IPS-15b (cell line): Measurements from ENCODE around the gene CORO1C.

Experiments
- H3K27me3 ChIP-seq: one replicate; pipeline ENCODE4 v1.6.1; 2013; ENCODE audit warnings: low read length; ENCODE audit not compliant: control insufficient read depth, insufficient read depth
- H3K36me3 ChIP-seq: one replicate; pipeline ENCODE4 v1.6.1; 2013; ENCODE audit warnings: low read length; ENCODE audit not compliant: control insufficient read depth, insufficient read depth
- H3K4me1 ChIP-seq: one replicate; pipeline ENCODE4 v1.6.1; 2013; ENCODE audit warnings: mild to moderate bottlenecking, low read length; ENCODE audit not compliant: control insufficient read depth, insufficient read depth
- H3K4me3 ChIP-seq: one replicate; pipeline ENCODE4 v1.5.1; 2013; ENCODE audit warnings: low read depth, low read length
- H3K9ac ChIP-seq: one replicate; pipeline ENCODE4 v1.6.1; 2013; ENCODE audit warnings: low read depth, mild to moderate bottlenecking, low read length
- H3K9me3 ChIP-seq: one replicate; pipeline ENCODE4 v1.6.1; 2013; ENCODE audit warnings: mild to moderate bottlenecking, low read length; ENCODE audit not compliant: control insufficient read depth, insufficient read depth

CORO1C gene

GRCh38 chr12:108616941-108617858 lies 114.1 kb downstream of the CORO1C start:
- Histone ChIP-seq H3K9ac (no peak overlapping the region), H3K9me3 (no peaks in the 10 kb centered on the region), H3K4me3 (no peak overlapping the region), H3K36me3 (peaks cover 2% of the 10 kb centered on the region), H3K27me3 (no peaks in the 10 kb centered on the region), H3K4me1 (peaks cover 2% of the 10 kb centered on the region)

GRCh38 chr12:108616359-108616758 lies 115.0 kb downstream of the CORO1C start:
- Histone ChIP-seq H3K9me3 (no peaks in the 10 kb centered on the region), H3K27me3 (no peaks in the 10 kb centered on the region), H3K4me1 (no peaks in the 10 kb centered on the region), H3K4me3 (no peak overlapping the region), H3K36me3 (peaks cover 2% of the 10 kb centered on the region), H3K9ac (no peak overlapping the region)

GRCh38 chr12:108615918-108616317 lies 115.4 kb downstream of the CORO1C start:
- H3K4me1 ChIP-seq = no peaks in the 10 kb centered on the region
- H3K9me3 ChIP-seq = no peaks in the 10 kb centered on the region
- H3K4me3 ChIP-seq = no peak overlapping the region
- no peak overlapping the region for H3K9ac ChIP-seq
- no peaks in the 10 kb centered on the region for H3K27me3 ChIP-seq
- H3K36me3 ChIP-seq = peaks cover 2% of the 10 kb centered on the region

- no peaks in the 10 kb centered on the region for H3K9me3 ChIP-seq
- no peak overlapping the region for H3K9ac ChIP-seq
- peaks cover 2% of the 10 kb centered on the region for H3K36me3 ChIP-seq
- H3K4me3 ChIP-seq = no peak overlapping the region
- H3K27me3 ChIP-seq = no peaks in the 10 kb centered on the region
- H3K4me1 ChIP-seq = no peaks in the 10 kb centered on the region
These were observed 116.7 kb downstream of the CORO1C start for GRCh38 chr12:108614639-108615038.

GRCh38 chr12:108614041-108614440 lies 117.3 kb downstream of the CORO1C start:
- Histone ChIP-seq H3K36me3 (peaks cover 2% of the 10 kb centered on the region), H3K4me3 (no peak overlapping the region), H3K9me3 (no peaks in the 10 kb centered on the region), H3K4me1 (no peaks in the 10 kb centered on the region), H3K9ac (no peak overlapping the region), H3K27me3 (no peaks in the 10 kb centered on the region)

- Histone ChIP-seq H3K9me3 (no peaks in the 10 kb centered on the region), H3K36me3 (peaks cover 2% of the 10 kb centered on the region), H3K27me3 (no peaks in the 10 kb centered on the region), H3K9ac (no peak overlapping the region), H3K4me3 (no peak overlapping the region), H3K4me1 (no peaks in the 10 kb centered on the region)
These were observed 117.8 kb downstream of the CORO1C start for GRCh38 chr12:108613548-108613947.

- Histone ChIP-seq H3K27me3 (no peaks in the 10 kb centered on the region), H3K9ac (no peak overlapping the region), H3K4me3 (no peak overlapping the region), H3K9me3 (no peaks in the 10 kb centered on the region), H3K4me1 (no peaks in the 10 kb centered on the region), H3K36me3 (peaks cover 2% of the 10 kb centered on the region)
These were observed 118.5 kb downstream of the CORO1C start for GRCh38 chr12:108612788-108613282.

GRCh38 chr12:108611884-108612415 lies 119.4 kb downstream of the CORO1C start:
- Histone ChIP-seq H3K4me1 (no peaks in the 10 kb centered on the region), H3K27me3 (no peaks in the 10 kb centered on the region), H3K36me3 (peaks cover 2% of the 10 kb centered on the region), H3K9me3 (no peaks in the 10 kb centered on the region), H3K4me3 (no peak overlapping the region), H3K9ac (no peak overlapping the region)

- Histone ChIP-seq H3K27me3 (no peaks in the 10 kb centered on the region), H3K9me3 (no peaks in the 10 kb centered on the region), H3K4me3 (no peak overlapping the region), H3K4me1 (no peaks in the 10 kb centered on the region), H3K9ac (no peak overlapping the region), H3K36me3 (no peaks in the 10 kb centered on the region)
These were observed 120.3 kb downstream of the CORO1C start for GRCh38 chr12:108610856-108611605.

GRCh38 chr12:108610336-108610815 lies 120.9 kb downstream of the CORO1C start:
- no peak overlapping the region for H3K9ac ChIP-seq
- no peaks in the 10 kb centered on the region for H3K36me3 ChIP-seq
- no peak overlapping the region for H3K4me3 ChIP-seq
- no peaks in the 10 kb centered on the region for H3K27me3 ChIP-seq
- no peaks in the 10 kb centered on the region for H3K9me3 ChIP-seq
- H3K4me1 ChIP-seq = no peaks in the 10 kb centered on the region

- Histone ChIP-seq H3K36me3 (no peaks in the 10 kb centered on the region), H3K9ac (no peak overlapping the region), H3K4me3 (no peak overlapping the region), H3K27me3 (no peaks in the 10 kb centered on the region), H3K9me3 (no peaks in the 10 kb centered on the region), H3K4me1 (no peaks in the 10 kb centered on the region)
These were observed 121.6 kb downstream of the CORO1C start for GRCh38 chr12:108609537-108610335.
